Measurements from ENCODE around the gene EEF2K. TPM values are rescaled to one million over a fixed set of nuclear protein-coding genes. Genes with fewer than 3 reads are reported as not detected.

Gene EEF2K
- total RNA-seq, 4 donors from 2014 or later: 10.6 to 26.9 (median 16.2) TPM

DNA sequence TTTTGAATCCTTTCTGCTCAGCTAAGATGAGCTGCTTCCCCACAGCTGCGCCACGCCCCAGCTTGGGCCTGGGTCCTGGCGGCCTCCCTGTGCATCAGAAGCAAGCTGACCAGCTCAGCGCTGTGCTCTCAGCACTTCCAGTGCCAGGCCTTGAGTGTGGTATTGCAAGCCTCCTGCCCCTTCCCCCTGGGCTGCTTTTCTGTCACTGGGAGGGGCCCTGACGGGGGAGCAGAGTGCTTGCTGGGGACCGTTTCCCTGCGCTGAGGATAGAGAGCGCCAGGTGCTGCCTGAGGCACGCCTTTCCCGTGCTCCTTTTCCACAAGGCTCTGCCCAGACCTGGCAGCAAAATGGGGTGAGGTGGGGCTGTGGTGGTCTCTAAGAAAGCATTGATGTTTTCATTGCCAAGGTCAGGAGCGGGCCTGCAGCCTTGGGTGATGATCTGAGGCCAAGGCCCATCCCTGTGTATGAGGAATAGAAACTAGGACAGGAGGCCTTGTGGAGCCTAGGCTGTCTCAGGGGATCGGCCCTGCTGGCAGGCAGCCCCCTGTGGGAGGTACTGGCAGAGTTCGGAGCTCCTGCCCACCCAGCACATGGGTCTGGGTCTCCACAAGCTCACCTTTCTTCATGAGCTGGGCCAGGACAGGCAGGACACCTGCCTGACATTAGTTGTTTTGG lies 120.8 kb downstream of the EEF2K start:
- intact Hi-C loops (cut with DNase I): no loop called here
- H3K27ac ChIP-seq: no peak overlapping the region
- no peak for DNase-seq
- H3K36me3 ChIP-seq: peaks cover 27 to 98% (median 50%) of the 10 kb centered on the region in 3 donors
- no peaks in the 10 kb centered on the region for H3K9me3 ChIP-seq
- no peaks in the 10 kb centered on the region for H3K4me1 ChIP-seq
- no peak for TF ChIP-seq POLR2A (IDR thresholded peaks at IDR 0.05)
- TF ChIP-seq, protein P1, sequence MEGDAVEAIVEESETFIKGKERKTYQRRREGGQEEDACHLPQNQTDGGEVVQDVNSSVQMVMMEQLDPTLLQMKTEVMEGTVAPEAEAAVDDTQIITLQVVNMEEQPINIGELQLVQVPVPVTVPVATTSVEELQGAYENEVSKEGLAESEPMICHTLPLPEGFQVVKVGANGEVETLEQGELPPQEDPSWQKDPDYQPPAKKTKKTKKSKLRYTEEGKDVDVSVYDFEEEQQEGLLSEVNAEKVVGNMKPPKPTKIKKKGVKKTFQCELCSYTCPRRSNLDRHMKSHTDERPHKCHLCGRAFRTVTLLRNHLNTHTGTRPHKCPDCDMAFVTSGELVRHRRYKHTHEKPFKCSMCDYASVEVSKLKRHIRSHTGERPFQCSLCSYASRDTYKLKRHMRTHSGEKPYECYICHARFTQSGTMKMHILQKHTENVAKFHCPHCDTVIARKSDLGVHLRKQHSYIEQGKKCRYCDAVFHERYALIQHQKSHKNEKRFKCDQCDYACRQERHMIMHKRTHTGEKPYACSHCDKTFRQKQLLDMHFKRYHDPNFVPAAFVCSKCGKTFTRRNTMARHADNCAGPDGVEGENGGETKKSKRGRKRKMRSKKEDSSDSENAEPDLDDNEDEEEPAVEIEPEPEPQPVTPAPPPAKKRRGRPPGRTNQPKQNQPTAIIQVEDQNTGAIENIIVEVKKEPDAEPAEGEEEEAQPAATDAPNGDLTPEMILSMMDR (IDR thresholded peaks at IDR 0.05): no peak
- no peaks in the 10 kb centered on the region for H3K27me3 ChIP-seq
- 90 to 98% methylated on average over 2 to 8 of the region's 13 CpGs for WGBS, 2 donors
- H3K4me3 ChIP-seq: no peak overlapping the region

DNA sequence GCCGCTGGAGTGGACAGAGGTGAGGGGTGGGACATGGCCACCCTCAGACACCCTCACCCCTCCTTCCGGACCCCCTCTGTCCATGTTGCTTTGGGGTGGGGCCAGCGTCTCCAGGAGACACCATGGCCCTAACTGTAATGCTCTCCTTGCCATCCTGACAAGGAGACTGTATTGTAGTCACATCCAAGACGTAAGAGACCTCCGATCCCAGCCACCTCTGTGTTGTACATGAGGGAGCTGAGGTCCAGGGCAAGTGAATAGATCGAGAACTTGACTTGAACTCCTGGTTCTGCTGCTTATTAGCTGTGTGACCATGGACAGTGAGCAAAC lies 121.3 kb downstream of the EEF2K start:
- Histone ChIP-seq H3K4me3 (no peak overlapping the region), H3K9me3 (no peaks in the 10 kb centered on the region), H3K4me1 (no peaks in the 10 kb centered on the region), H3K36me3 (peaks cover 27 to 98% (median 55%) of the 10 kb centered on the region in 3 donors), H3K27me3 (no peaks in the 10 kb centered on the region), H3K27ac (no peak overlapping the region)
- WGBS, 2 donors: 82 to 89% methylated on average over 2 to 3 of the region's 6 CpGs
- TF ChIP-seq, protein P1 (IDR thresholded peaks at IDR 0.05): no peak
- TF ChIP-seq POLR2A (IDR thresholded peaks at IDR 0.05): no peak
- no peak for DNase-seq
- intact Hi-C loops (cut with DNase I): no loop called here

DNA sequence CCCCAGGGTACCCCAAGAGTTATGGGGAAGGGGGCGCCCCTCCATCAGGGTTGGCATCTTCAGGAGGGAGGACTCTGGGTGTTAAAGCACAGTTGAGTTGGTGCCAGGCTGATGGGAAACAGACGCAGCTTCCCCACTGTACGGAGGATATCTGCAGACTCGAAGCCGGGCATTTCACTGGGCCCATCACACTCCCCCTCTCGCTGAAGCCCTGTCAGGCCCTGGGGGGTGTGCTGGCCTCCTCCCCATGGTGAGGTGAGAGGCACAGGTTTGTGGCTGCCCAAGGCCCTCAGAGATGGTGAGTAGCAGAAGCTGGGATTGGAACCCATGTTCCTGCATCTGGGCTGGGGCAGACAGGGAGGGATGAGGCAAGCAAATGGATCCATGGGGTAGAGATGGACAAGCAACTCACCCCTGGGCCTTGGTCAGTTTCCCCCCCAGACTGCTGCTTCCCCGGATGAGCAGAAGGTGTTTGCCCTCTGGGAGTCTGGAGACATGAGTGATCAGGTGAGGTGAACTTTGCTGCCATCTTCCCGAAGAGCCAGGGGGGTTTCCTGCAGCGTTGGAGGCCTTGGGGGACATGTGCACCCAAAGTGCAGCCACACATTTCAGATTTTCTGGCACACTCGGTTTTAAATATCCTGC lies 122.1 kb downstream of the EEF2K start:
- Histone ChIP-seq H3K9me3 (no peaks in the 10 kb centered on the region), H3K27ac (no peak overlapping the region), H3K4me1 (no peaks in the 10 kb centered on the region), H3K4me3 (no peak overlapping the region), H3K36me3 (peaks cover 27 to 98% (median 50%) of the 10 kb centered on the region in 3 donors), H3K27me3 (no peaks in the 10 kb centered on the region)
- no peak for DNase-seq
- intact Hi-C loops (cut with DNase I): no loop called here
- WGBS, 2 donors: 79 to 93% methylated on average over 2 to 6 of the region's 10 CpGs
- TF ChIP-seq POLR2A (IDR thresholded peaks at IDR 0.05): no peak
- TF ChIP-seq, protein P1 (IDR thresholded peaks at IDR 0.05): no peak

DNA sequence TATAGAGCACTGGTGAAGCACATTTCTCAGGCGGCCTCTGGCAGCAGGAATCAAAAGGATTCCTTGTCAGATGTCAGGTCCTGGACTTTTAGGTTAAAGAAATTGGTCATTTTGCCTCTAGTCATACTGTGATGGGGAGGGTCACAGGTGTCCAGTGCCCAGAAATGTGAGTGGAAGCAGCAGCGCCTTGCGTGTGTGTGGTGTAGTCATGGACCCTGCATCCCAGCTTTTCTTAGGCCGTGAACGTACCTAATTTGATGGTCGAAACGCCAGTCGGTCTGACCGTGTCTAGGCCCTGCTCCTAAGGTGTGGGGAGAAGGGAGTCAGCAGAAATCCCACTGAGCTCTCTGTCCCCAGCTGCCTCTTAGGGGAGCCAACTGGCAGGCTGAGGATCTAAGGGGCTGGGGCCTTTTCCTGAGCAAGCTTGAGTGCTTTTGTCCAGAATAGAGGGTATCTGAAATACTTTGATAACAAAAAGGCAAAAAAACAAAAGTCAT lies 123.2 kb downstream of the EEF2K start:
- DNase-seq: no peak
- no peaks in the 10 kb centered on the region for H3K4me1 ChIP-seq
- H3K4me3 ChIP-seq: no peak overlapping the region
- 95 to 96% methylated on average over 7 to 9 of the region's 9 CpGs for WGBS, 2 donors
- no peaks in the 10 kb centered on the region for H3K9me3 ChIP-seq
- peaks cover 27 to 98% (median 49%) of the 10 kb centered on the region in 3 donors for H3K36me3 ChIP-seq
- no peak overlapping the region for H3K27ac ChIP-seq
- TF ChIP-seq, protein P1 (IDR thresholded peaks at IDR 0.05): no peak
- TF ChIP-seq POLR2A (IDR thresholded peaks at IDR 0.05): no peak
- intact Hi-C loops (cut with DNase I): no loop called here
- H3K27me3 ChIP-seq: no peaks in the 10 kb centered on the region

DNA sequence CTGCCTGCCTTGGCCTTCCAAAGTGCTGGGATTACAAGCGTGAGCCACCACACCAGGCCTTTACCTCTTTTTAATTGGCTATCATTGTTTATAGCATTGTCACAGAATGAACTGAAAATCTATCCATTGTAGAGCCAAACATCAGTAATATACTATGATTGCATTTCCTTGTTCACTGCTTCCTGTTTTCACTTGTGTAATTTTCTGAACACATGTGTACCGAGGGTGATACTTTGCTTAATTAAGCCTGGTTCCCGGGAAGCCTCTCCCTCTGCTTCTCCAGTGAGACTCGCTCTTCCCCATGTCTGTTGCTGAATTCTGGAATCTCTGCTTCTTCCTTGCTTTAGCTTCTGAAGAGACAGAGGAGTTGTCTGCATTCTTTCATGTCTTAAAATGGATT lies 124.2 kb downstream of the EEF2K start:
- Histone ChIP-seq H3K36me3 (peaks cover 19 to 98% (median 44%) of the 10 kb centered on the region in 3 donors), H3K9me3 (no peaks in the 10 kb centered on the region), H3K27me3 (no peaks in the 10 kb centered on the region), H3K4me1 (no peaks in the 10 kb centered on the region), H3K27ac (peak overlapping the region in 2 of 4 donors; percentile 13 to 16), H3K4me3 (no peak overlapping the region)
- intact Hi-C loops (cut with DNase I): no loop called here
- DNase-seq: no peak
- 53 to 62% methylated on average over 4 of the region's 4 CpGs for WGBS, 2 donors
- TF ChIP-seq, protein P1 (IDR thresholded peaks at IDR 0.05): no peak
- TF ChIP-seq POLR2A (IDR thresholded peaks at IDR 0.05): no peak
